RCC 7860 (cell line): ENCODE data around the gene PIK3IP1.

Source experiments
- DNase-seq: peaks from one replicate; pipeline ENCODE4 v3.0.0-alpha.2; 2015; ENCODE audit warnings: low spot score
- FAIRE-seq: peaks from 2 replicates; lab custom pipeline; 2012; peaks lifted over from hg19 to GRCh38; lab: Jason Lieb, UNC

PIK3IP1 gene

GRCh38 chr22:31281733-31282132 is 10.6 kb downstream of the PIK3IP1 start:
- DNase-seq: no peak
- no peak for FAIRE-seq

GRCh38 chr22:31279821-31280505 is 12.3 kb downstream of the PIK3IP1 start:
- DNase-seq: no peak
- no peak for FAIRE-seq

DNA sequence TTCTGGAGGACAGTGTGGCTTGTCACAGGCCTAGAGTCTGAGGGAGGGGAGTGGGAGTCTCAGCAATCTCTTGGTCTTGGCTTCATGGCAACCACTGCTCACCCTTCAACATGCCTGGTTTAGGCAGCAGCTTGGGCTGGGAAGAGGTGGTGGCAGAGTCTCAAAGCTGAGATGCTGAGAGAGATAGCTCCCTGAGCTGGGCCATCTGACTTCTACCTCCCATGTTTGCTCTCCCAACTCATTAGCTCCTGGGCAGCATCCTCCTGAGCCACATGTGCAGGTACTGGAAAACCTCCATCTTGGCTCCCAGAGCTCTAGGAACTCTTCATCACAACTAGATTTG is 13.0 kb downstream of the PIK3IP1 start:
- DNase-seq: no peak
- no peak for FAIRE-seq

DNA sequence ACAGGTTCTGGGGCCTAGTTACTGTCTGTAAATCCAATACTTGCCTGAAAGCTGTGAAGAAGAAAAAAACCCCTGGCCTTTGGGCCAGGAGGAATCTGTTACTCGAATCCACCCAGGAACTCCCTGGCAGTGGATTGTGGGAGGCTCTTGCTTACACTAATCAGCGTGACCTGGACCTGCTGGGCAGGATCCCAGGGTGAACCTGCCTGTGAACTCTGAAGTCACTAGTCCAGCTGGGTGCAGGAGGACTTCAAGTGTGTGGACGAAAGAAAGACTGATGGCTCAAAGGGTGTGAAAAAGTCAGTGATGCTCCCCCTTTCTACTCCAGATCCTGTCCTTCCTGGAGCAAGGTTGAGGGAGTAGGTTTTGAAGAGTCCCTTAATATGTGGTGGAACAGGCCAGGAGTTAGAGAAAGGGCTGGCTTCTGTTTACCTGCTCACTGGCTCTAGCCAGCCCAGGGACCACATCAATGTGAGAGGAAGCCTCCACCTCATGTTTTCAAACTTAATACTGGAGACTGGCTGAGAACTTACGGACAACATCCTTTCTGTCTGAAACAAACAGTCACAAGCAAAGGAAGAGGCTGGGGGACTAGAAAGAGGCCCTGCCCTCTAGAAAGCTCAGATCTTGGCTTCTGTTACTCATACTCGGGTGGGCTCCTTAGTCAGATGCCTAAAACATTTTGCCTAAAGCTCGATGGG is 13.5 kb downstream of the PIK3IP1 start:
- no peak for FAIRE-seq
- DNase-seq: no peak

- FAIRE-seq: no peak
- DNase-seq: no peak
These were observed 14.1 kb downstream of the PIK3IP1 start for GRCh38 chr22:31278151-31278621.

- DNase-seq (no peak), FAIRE-seq (no peak)
These were observed 14.5 kb downstream of the PIK3IP1 start for GRCh38 chr22:31277741-31278140.

- FAIRE-seq: no peak
- DNase-seq: no peak
These were observed 15.7 kb downstream of the PIK3IP1 start for GRCh38 chr22:31276426-31277167.

DNA sequence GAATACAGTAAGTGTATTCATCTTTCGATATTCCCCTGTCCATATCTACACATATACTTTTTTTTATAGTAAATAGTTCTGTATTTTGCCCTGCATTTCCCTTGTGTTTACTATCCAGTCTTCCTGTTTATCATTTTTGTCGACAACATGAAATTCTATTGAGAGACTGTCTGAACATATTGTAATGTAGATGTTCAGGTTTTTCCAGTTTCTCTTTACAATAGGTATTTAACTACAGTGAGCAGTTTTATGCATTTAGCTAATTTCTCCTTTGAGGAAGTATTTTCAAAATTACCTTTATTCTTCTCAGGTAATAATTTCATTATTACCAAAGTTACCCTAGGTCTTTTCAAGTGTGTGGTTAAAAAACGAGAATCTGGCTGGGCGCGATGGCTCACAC is 16.7 kb downstream of the PIK3IP1 start:
- FAIRE-seq: no peak
- DNase-seq: no peak

DNA sequence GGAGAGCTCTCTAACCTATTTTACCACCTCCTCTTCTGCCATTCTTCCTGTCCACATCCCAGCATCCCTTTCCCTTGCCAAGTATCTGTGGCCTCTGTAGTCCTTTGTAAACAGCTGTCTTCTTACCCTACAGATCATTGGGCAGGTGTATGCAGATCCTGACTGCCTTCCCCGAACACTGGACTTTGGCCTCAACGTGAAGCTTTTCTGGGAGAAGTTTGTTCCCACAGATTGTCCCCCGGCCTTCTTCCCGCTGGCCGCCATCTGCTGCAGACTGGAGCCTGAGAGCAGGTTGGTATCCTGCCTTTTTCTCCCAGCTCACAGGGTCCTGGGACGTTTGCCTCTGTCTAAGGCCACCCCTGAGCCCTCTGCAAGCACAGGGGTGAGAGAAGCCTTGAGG is 17.3 kb downstream of the PIK3IP1 start:
- DNase-seq: no peak
- no peak for FAIRE-seq

GRCh38 chr22:31274017-31274416 is 18.3 kb downstream of the PIK3IP1 start:
- FAIRE-seq: no peak
- no peak for DNase-seq

- FAIRE-seq: peak; percentile 53
- DNase-seq: peak; percentile 51
These were observed 19.5 kb downstream of the PIK3IP1 start for GRCh38 chr22:31272522-31273446.

GRCh38 chr22:31271485-31271884 is 20.8 kb downstream of the PIK3IP1 start:
- FAIRE-seq (peak; percentile 46), DNase-seq (peak; percentile 86)

GRCh38 chr22:31271026-31271425 is 21.3 kb downstream of the PIK3IP1 start:
- FAIRE-seq (no peak), DNase-seq (peak; percentile 21)

DNA sequence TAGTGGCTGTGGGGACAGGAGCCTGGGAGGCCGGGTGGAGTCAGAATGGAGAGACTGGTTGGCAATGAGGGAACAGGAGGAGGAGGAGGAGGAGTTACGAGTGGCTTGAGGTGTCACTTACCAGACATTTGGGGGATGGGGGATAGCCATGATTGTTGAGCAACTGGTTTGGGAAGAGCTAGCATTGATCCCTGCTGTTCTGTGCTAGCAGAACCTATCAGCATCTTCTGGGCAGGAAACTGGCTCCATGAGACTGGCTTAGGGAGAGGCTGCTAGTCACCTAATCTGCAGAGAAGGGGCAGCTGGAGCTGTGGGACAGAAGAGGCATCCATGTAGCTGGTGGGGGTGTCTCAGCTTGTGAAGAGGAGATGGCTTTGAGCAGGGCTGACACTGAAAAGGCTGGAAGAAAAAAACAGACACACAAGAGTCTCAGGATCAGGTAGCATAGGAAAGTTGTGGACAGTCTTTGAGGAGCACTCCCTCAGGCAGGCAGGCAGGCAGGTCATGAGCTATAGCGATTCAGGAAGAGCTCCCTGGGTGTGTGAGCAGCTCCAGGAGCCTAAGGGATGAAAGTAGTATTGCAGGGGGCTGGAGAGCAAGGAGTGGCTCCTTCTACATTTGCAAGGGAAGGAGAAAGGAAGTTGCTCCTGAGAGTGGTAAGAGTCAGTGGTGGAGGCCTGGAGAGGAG is 22.3 kb downstream of the PIK3IP1 start:
- DNase-seq: no peak
- FAIRE-seq: no peak

DNA sequence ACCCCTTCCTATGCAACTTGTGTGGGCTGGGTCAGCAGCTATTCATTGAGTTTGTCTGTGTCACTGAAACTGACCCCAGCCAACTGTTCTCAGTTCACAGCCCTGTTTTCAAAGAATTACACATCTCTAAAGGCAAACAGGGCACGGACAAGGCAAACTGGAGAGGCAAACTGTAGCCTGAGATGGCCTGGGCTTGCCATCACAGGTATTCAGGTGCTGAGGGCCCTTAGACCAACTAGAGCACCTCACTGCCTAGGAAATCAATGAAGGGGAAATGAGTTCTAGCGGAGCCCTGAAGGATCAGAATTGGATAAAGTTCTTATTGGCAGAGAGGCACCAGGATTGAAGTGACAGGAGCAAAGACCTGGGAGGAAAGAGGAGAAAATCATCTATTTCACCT is 24.0 kb downstream of the PIK3IP1 start:
- FAIRE-seq (no peak), DNase-seq (no peak)

GRCh38 chr22:31263896-31264640 is 28.2 kb downstream of the PIK3IP1 start:
- DNase-seq (no peak), FAIRE-seq (no peak)

DNA sequence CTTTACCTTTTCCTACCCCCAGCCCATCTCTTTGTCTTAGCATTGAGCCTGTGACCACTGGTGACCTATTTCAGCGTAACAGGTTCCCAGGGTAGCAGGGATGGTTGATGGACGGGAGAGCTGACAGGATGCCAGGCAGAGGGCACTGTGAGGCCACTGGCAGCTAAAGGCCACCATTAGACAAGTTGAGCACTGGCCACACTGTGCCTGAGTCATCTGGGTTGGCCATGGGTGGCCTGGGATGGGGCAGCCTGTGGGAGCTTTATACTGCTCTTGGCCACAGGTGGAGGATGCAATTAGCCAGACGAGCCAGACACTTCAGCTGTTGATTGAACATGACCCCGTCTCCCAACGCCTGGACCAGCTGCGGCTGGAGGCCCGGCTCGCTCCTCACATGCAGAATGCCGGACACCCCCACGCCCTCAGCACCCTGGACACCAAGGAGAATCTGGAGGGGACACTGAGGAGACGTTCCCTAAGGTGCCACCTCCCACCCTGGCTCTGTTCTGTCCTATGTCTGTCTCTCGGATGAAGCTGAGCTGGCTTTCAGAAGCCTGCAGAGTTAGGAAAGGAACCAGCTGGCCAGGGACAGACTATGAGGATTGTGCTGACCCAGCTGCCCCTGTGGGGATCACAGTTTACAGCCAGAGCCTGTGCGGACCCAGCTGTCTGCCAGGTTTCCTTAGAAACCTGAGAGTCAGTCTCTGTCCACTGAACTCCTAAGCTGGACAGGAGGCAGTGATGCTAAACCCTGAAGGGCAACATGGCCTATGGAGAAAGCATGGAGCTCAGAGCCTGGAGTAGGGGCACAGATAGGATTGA is 29.8 kb downstream of the PIK3IP1 start:
- no peak for FAIRE-seq
- no peak for DNase-seq

DNA sequence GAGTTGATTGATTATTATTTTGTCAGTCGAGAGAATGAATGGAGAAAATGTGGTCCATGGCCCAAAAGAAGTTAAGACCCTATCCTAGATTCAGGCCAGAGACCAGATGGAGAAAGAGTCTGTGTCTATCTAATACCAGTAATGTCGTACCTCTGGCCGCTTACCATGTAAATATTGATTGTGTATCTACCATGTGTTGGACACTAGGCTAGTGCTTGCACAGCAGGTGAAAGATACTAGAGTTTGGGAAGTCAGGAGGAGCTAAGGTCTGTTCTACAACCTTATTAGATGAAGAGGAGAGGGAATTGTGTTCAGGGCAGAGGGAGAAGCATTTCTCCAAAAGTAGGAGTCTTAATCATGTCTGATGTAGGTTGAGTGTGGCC is 31.8 kb downstream of the PIK3IP1 start:
- FAIRE-seq (no peak), DNase-seq (no peak)
